Mucosa of descending colon (tissue), 3 donors: Measurements from ENCODE around the gene ST7. TPM values are rescaled to one million over a fixed set of nuclear protein-coding genes. Genes with fewer than 3 reads are reported as not detected.

Experiments used
- ATAC-seq: fragments of 200-7000 bp; cut with Tn5 transposase; one replicate; pipeline ENCODE4 v1.9.1; 2020; ENCODE audit warnings: mild to moderate bottlenecking, moderate library complexity
- DNase-seq, 3 donors: peaks; one replicate each; pipeline ENCODE4 v3.0.0-alpha.2; 2020
- H3K36me3 ChIP-seq: fragments of 200-600 bp; one replicate; pipeline ENCODE4 v1.8.0; 2021; ENCODE audit warnings: low read depth, mild to moderate bottlenecking
- H3K4me1 ChIP-seq: fragments of 200-600 bp; one replicate; pipeline ENCODE4 v1.8.0; 2021; ENCODE audit warnings: low read depth, mild to moderate bottlenecking
- H3K4me3 ChIP-seq: fragments of 200-600 bp; one replicate; pipeline ENCODE4 v1.8.0; 2021; ENCODE audit warnings: mild to moderate bottlenecking
- H3K9me3 ChIP-seq: fragments of 200-600 bp; one replicate; pipeline ENCODE4 v1.8.0; 2021; ENCODE audit warnings: mild to moderate bottlenecking
- CTCF ChIP-seq: fragments of 200-600 bp; IDR thresholded peaks from one replicate; pipeline ENCODE4 v1.8.0; 2022; ENCODE audit warnings: antibody characterized with exemption, mild to moderate bottlenecking
- intact Hi-C, 2 donors: fragments of 100-400 bp; cut with DNase I in 1 of 2; cut with micrococcal nuclease in 1 of 2; formaldehyde crosslinking; loops; one replicate each; pipeline versions ENCODE4 v1.11.0 to v1.11.1; 2022; cut with DNase I, micrococcal nuclease
- total RNA-seq, 3 donors: library from RNA; stranded (reverse); fragmentation: NEBNext Ultra II Directional in 2 of 3; extraction: Animal tissue kit (Norgen Biotek cat#: 25700) in 2 of 3; gene quantifications; one replicate each; pipeline versions ENCODE4 v1.2.1 to v1.2.4, GENCODE V29; 2021 to 2023
- donor health status: DM: no; HTN: no; CAD: no; lungs with moderate emphysema.
- donor health status: DM: no; HTN: no; CAD: no.
- donor health status: DM: no; HTN: yes; CAD: no.

ST7 gene
- total RNA-seq, 3 donors from 2014 or later: 10.1 to 22.0 (median 11.3) TPM

GRCh38 chr7:117048882-117049281 lies 95.6 kb downstream of the ST7 start:
- H3K9me3 ChIP-seq: no peaks in the 10 kb centered on the region

GRCh38 chr7:117051808-117052207 lies 98.5 kb downstream of the ST7 start:
- no peak for TF ChIP-seq CTCF
- H3K9me3 ChIP-seq: no peaks in the 10 kb centered on the region
- H3K36me3 ChIP-seq: no peaks in the 10 kb centered on the region
- intact Hi-C loops: no loop called here
- ATAC-seq (no peak), DNase-seq (no peak)
- H3K4me1 ChIP-seq: peaks cover 16% of the 10 kb centered on the region
- no peak overlapping the region for H3K4me3 ChIP-seq

More at GRCh38 chr7:117048882-117049281, 95.6 kb downstream of the ST7 start:
- ATAC-seq: peak; percentile 86
- peaks cover 21% of the 10 kb centered on the region for H3K4me1 ChIP-seq
- no peak overlapping the region for H3K4me3 ChIP-seq
- no peak for TF ChIP-seq CTCF
- no peaks in the 10 kb centered on the region for H3K36me3 ChIP-seq
- peak in 1 of 3 donors; percentile 25 for DNase-seq
- intact Hi-C loops: no loop called here

- DNase-seq (no peak), ATAC-seq (no peak)
- Histone ChIP-seq H3K4me1 (peaks cover 4% of the 10 kb centered on the region), H3K36me3 (no peaks in the 10 kb centered on the region), H3K9me3 (no peaks in the 10 kb centered on the region), H3K4me3 (no peak overlapping the region)
- intact Hi-C loops: no loop called here
- no peak for TF ChIP-seq CTCF
These were observed 100.1 kb downstream of the ST7 start for GRCh38 chr7:117053432-117053831.

- no peak for ATAC-seq
- intact Hi-C loops: no loop called here
These were observed 108.5 kb downstream of the ST7 start for GRCh38 chr7:117061751-117062150.

GRCh38 chr7:117062300-117062699 lies 109.0 kb downstream of the ST7 start:
- no peaks in the 10 kb centered on the region for H3K4me1 ChIP-seq
- H3K4me3 ChIP-seq: no peak overlapping the region
- no peak for DNase-seq
- no peak for ATAC-seq
- TF ChIP-seq CTCF: no peak
- H3K36me3 ChIP-seq: no peaks in the 10 kb centered on the region
- intact Hi-C loops: no loop called here
- H3K9me3 ChIP-seq: no peaks in the 10 kb centered on the region

More at GRCh38 chr7:117061751-117062150, 108.5 kb downstream of the ST7 start:
- H3K4me1 ChIP-seq: no peaks in the 10 kb centered on the region
- H3K4me3 ChIP-seq: no peak overlapping the region
- no peak for DNase-seq
- H3K36me3 ChIP-seq: no peaks in the 10 kb centered on the region
- H3K9me3 ChIP-seq: no peaks in the 10 kb centered on the region
- no peak for TF ChIP-seq CTCF

GRCh38 chr7:117064688-117065087 lies 111.4 kb downstream of the ST7 start:
- no peaks in the 10 kb centered on the region for H3K9me3 ChIP-seq
- ATAC-seq: no peak
- no peaks in the 10 kb centered on the region for H3K36me3 ChIP-seq
- TF ChIP-seq CTCF: no peak
- H3K4me3 ChIP-seq: no peak overlapping the region
- DNase-seq: no peak
- intact Hi-C loops: no loop called here
- no peaks in the 10 kb centered on the region for H3K4me1 ChIP-seq
